Stomach (tissue), 4 donors: ENCODE results near the gene STK39.

Experiments used
- POLR2A ChIP-seq, 4 donors: fragments of 450-650 bp; IDR thresholded peaks; one replicate each; pipeline ENCODE4 v1.6.1; 2016; ENCODE audit warnings: antibody characterized with exemption in 4 of 4, control low read depth in 2 of 4, mild to moderate bottlenecking in 1 of 4, moderate library complexity in 1 of 4
- TF ChIP-seq, protein P1 (sequence below), 7 experiments: fragments of 450-650 bp in 4 of 7; fragments of 200-600 bp in 3 of 7; sonication (generic) in 3 of 7; IDR thresholded peaks; one replicate each; pipeline ENCODE4 v1.5.1; 2016 to 2019; ENCODE audit warnings: antibody characterized with exemption in 7 of 7, control low read depth in 2 of 7, mild to moderate bottlenecking in 1 of 7

DNA sequence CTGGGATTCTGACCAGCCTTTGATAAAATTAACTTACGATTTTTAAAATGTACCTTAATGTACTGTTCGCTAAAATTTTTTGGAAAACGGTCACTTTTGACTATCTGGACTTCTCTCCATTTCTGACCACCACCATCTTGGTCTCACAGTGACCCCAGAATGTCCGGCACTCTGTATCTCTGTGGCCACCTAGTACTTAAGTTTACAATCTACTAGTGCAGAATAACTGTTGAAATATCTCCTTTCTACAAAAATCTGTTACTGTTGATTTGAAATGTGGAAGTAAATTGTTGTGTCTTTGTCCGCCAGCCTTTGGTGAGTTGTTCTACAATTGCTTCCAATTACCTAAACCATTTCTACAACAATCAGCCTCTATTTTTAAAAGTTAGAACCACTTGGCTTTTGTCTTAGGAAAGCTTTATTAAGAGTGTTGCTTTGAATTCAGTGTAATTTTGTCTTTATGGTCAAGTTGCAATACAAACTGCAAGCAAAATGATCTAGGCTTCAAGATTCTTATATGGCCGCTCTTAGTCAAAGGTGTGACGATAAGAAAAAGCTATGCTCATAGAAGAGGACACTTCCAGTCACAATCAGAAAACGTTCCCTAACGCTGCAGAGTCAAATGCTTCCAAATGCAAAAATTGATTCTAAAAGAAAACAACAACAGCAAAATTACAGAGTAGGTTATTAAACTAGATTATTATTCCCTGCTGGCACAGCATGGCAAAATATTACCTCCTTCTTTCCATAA lies 283.3 kb downstream of the STK39 start:
- TF ChIP-seq, protein P1, sequence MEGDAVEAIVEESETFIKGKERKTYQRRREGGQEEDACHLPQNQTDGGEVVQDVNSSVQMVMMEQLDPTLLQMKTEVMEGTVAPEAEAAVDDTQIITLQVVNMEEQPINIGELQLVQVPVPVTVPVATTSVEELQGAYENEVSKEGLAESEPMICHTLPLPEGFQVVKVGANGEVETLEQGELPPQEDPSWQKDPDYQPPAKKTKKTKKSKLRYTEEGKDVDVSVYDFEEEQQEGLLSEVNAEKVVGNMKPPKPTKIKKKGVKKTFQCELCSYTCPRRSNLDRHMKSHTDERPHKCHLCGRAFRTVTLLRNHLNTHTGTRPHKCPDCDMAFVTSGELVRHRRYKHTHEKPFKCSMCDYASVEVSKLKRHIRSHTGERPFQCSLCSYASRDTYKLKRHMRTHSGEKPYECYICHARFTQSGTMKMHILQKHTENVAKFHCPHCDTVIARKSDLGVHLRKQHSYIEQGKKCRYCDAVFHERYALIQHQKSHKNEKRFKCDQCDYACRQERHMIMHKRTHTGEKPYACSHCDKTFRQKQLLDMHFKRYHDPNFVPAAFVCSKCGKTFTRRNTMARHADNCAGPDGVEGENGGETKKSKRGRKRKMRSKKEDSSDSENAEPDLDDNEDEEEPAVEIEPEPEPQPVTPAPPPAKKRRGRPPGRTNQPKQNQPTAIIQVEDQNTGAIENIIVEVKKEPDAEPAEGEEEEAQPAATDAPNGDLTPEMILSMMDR (IDR thresholded peaks at IDR 0.05) = no peak
- no peak for TF ChIP-seq POLR2A (IDR thresholded peaks at IDR 0.05)
